Stimulated activated CD8-positive, alpha-beta memory T cell treated with anti-CD3 and anti-CD28 coated beads, Interleukin-7, amount 100 ng/mL, for 48 hours (primary cell): Measurements from ENCODE around the gene CIP2A.
"Not testable (repeated sequence)": the region's sequence is repeated elsewhere in the genome, so short reads cannot be mapped to it uniquely, and the experiment has no call there.

Experiments
- DNase-seq, 2 donors: peaks; one replicate each; pipeline ENCODE4 v3.0.0-alpha.2; 2020; ENCODE audit warnings: low read depth in 1 of 2; ENCODE audit errors: extremely low read depth in 1 of 2

The CIP2A gene

DNA sequence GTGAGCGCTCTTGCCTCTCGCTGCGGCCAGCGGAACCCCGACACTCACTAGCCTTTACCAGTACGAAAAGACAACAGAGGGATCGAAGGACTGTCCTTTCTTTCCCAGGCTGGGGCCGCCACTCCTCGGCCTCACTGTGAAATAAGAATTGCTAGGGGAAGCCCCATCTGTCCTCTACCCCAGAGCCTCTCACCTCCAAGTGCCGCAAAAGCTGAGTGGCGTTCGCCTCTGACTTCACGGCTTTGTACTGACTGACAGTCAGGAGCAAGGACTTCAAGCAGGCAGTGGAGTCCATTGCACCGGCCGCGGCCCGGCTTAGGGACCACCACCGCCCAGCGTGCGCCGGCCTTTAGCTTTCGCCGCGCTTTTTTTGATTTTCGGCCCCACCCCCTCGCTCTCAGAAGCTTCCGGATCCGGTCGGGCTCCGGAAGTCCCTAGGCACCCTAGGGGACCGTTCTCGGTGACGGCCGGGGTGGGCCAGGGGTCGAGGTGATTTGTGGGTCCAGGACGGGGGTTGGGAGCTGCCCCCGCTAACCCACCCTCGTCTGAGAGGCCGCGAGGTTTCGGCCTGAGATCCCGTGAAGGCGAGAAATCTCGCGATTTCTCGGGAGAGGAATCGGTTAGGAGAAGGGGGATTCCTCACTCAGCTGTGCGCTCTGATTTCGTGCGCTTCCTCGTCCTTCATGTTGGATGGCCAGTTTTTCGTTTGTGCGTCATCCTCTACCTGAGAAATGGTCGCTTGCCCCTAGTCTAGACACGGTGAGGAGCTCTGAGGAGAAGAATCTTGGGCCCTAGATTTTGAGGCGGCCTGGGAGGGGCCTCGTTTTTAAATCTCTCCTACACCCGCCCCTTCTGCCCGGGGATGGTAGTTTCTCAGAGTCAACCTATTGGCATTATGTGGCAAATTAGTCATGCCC, at the start of gene CIP2A, which contains the start of gene DZIP3:
Gene CIP2A, minus strand, starts transcription at position 358 of the 917 bp plus-strand sequence. Its CDS starts 63 bp downstream, at position 295.
Gene DZIP3, plus strand, starts transcription at position 642 of the 917 bp plus-strand sequence. CDS start 15,685 bp downstream, outside the sequence.
- peak; percentile 85 to 90 for DNase-seq

DNA sequence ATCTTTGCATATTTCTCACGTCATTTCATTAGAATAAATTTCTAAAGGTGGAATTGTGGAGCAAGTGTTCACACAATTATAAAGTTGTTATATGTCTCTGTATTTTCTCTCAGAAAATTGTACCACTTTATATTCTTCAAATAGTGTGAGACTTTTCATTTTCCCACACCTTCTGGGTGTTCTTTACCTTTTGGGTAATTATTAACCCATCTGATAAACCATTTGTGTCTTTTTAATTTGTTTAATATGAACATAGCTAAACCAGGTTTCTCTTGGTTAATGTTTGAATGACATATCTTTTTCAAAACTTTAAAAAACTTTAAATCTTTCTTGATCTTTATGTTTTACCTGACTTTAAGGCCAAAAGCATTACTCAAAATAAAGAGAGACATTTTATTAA, 40.7 kb upstream of the CIP2A start:
- no peak for DNase-seq

DNA sequence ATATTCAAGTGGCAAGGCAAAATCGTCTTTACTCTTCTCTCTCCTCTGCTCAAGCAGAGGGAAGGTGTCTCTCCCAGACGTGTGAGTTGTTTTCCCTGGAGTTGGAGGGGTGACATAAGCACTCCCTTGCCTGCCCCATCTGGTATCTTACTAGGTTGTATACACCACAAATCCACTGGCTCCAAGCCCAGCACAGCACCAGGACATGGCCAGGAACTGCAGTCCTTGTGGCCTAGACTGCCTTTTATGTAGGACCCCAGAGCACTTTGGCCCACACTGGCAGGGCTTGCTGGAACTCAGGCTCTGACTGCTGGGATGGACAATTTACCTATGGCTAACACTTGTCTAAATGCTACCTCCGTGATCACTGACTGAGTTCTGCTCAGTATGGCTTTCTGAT, 34.3 kb upstream of the CIP2A start:
- no peak for DNase-seq

DNA sequence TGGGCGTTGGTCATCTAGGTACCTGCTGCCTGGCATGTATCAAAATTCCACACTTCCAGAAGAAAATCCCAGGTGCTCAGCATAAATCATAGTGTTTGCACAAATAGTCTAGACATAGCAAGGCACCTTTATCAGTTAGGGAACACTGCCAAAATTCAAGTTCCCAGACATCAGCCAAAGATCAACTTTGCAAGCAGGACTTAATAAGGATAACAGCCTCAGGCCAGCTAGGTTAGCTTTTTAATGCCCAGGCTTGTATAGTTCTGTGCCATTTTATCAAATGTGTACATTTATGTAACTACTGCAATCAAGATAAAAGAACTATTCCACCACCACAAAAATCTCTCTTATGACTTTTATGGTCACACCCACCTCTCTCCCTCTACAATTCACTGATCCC, 31.0 kb upstream of the CIP2A start:
- DNase-seq: no peak

DNA sequence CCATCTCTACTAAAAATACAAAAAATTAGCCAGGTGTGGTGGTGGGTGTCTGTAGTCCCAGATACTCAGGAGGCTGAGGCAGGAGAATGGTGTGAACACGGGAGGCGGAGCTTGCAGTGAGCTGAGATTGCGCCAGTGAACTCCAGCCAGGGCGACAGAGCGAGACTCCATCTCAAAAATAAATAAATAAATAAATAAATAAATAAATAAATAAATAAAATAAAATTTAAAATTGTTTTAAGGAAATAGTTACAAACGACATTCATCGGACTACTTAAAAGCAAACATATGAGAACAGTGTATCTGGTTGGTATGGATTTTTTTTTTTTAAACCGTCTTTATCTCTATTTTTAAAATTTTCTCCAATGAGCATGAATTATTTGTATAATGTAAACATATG, 26.9 kb upstream of the CIP2A start:
- not testable (repeated sequence) for DNase-seq

DNA sequence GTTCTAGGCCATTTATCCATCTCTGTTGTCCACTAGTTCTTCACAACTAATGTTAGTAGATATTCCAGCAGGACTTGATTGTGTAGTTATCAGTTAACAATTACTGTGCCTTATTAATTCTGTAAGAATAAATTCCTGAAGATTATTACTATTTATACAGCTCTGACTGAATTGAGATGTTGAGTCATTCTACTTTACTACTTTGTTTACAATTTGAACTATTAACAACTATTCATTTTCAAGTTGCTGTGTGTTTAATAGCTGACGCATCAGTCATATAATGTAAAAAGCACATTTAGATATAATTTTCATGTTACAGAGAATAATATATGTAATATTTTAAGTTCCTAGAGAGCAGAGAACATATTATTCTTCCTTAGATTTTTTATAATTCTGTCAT, 21.4 kb upstream of the CIP2A start:
- DNase-seq: no peak

DNA sequence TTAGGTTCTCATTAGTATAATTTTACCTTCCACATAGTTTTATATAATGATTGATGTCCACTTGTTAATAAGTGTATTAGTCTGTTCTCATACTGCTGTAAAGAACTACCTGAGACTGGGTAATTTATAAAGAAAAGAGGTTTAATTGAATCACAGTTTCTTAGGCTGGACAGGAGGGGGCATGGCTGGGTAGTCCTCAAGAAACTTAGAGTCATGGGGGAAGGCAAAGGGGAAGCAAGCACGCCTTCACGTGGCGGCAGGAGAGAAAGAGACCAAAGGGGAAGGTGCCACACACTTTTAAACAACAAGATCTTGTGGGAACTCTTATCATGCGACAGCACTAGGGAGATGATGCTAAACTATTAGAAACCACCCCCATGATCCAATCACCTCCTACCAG, 19.5 kb upstream of the CIP2A start:
- DNase-seq: no peak

DNA sequence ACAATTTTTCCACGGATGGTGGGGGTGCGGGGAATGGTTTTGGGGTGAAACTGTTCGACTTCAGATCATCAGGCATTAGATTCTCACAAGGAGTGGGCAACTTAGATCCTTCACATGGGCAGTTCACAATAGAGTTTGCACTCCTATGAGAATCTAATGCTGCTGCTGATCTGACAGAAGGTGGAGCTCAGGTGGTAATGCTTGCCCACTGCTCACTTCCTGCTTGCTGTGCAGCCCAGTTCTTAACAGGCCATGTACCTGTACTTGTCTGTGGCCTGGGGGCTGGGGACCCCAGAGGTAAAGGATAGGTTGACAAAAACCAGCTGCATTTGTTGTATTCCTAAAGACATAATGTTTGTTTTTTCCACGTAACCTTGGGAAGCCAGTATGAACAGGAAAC, 16.3 kb upstream of the CIP2A start:
- no peak for DNase-seq

DNA sequence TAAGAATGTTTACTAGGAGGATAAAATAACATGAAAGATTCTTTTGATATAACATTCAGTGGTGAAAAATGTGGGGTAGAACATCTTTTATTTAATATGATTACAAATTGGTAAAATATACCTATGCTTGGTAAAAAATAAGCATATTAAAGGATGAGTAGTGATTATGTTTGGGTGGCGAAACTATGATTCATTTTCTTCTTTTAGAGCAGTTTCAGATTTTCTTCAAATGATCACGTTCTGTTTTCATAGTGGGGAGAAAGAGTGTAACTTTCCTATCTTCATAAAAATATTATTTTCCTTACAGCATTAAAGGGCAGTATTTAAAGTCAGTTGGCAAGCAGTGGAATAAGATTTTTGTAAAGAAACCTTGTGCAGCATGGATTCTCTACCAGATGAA, 15.8 kb upstream of the CIP2A start:
- no peak for DNase-seq

DNA sequence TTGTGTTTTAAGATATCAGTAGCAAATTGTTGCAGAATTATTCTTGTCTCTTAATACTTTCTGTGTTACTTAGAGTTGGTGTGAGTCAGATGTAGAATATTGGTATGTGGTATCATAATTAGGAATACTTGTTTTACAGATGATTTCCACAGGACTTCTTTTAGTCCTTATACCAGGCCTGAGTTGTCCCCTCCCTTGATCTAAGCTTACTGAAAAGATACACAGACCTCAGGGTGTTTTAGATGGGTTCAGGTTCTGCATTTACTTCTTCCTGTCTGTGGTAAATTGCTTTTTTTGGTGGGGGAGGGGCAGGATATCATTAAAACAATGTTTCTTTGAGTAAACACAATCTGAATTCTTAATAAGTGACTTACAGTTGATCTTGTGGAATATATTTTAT, 14.5 kb upstream of the CIP2A start:
- DNase-seq: no peak

DNA sequence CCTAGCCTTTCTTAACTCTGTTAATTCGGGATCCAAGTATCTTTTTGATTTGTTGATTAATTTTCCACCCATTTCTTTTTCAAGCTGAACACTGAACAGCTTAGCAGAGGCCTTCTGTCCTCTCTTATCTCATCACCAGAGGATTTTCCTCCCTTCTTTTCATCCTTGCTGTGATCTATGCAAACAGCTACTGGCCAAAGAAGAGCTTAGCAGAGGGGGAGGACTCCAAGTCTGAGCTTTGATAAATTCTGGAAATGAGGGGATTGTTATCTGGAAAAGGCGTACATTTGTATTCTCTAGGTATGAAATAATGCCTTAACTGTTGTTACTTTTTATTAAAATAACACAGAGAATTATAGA, 13.7 kb upstream of the CIP2A start:
- DNase-seq: no peak

DNA sequence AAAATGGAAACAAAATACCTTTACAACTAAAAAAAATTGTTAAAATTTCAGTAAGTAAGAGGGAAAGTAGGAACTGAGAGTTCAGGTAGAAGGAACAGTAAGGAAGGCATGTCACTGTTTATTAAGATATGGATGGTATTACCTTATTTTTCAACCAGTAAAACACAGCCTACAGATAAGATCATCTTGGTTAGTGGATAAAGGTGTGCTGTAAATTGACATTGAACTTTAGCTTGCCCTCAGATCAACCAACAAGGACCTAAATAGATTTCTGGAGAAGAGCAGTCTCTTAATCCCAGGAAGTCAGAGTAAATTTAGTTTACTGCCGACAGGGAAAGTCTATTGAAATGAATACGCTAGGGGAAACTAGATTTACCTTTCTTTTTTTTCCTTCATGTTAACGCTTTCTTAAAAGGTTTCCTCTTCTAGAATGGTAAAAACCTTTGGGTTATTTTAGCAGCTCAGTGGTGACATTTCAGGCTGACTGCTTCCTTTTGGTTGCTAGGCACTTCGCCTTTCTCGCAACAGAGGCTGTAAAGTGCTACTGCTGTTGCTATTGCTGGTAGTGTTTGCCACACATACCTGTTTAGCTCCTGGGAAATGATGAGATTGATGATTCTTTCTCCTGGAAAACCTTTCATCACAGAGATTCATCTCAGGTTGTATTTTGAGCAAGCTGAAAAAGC, 13.2 kb upstream of the CIP2A start:
- no peak for DNase-seq

DNA sequence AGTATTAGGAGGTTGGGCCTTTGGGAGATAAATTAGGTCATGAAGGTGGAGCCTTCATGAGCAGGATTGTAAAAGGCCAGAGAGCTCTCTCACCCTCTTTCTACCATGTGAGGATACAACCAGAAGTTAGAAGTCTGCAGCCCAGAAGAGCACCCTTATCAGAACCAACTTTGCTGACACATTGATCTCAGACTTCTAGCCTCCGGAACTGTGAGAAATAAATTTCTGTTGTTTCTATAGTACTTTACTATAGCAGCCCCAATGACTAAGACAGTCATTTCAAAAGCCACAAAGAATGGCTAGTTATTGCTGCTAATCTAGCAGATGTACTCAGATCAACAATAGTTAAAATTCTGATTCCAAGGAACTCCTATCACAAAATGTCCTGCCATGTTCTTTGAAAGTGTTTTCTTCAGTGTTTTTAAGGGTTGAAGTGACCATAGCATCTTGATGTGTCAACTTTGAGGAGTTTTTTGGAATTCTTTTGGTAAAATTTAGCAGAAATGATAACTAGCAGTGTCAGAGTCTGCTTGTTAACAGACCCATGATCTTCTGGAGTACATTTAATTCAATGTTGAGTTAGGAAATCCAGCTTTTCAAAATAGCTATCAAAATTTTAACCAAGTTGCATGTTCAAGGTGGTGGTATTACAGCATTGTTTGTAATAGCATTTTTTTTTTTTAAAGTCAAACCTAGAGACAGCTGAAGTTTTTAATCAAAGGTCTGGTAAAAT, 10.6 kb upstream of the CIP2A start:
- no peak for DNase-seq

DNA sequence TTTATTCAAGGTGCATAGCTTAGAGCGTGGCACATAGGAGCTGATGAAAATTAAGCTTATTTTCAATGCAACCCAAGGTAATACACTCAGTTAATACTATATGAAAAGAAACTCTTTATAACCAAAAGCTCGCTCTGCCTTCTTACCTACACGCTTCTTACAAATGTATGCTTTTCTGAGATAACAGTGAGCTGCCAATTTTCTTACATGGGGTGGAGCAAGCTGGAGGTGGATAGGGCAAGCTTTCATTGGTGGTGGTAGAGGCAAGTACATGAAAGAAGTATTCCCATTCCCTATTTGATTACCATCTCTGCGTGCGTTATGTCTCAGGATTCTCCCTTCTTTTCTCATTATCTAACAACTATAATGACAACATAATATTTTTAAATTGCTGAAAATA, 9.1 kb upstream of the CIP2A start:
- no peak for DNase-seq

DNA sequence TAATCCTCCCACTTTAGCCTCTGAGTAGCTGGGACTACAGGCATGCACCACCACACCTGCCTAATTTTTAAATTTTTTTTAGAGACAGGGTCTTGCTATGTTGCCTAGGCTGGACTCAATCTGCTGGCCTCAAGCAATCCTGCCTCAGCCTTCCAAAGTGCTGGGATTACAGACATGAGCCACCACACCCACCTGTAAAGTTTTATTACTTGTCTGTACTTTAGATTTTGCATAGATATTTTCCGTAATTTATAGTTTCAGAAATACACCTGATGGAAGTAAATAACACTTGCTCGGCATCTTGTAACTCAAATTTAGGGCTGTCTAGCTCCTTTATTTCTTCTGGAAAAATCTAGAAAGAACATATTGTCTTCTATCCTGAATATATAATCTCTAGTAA, 6.1 kb upstream of the CIP2A start:
- no peak for DNase-seq

DNA sequence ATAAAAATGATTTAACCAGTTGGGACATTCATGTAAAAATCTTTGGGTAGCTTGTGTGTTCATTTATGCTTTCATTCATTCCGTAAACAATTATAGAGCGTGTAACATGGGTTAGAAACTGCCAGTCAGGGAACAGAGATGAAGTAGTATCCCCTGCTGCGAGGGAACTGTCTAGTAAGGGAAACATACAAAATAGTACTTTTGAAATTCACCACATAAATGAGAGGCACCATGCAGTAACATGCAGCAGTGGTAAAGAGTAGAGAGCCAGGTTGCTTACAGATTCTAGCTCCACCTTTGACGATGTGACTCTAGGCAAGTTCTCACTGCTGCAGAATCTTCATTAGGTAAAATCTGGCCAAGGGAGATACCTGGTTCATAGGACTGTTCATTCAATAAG, 1.2 kb upstream of the CIP2A start:
- no peak for DNase-seq

DNA sequence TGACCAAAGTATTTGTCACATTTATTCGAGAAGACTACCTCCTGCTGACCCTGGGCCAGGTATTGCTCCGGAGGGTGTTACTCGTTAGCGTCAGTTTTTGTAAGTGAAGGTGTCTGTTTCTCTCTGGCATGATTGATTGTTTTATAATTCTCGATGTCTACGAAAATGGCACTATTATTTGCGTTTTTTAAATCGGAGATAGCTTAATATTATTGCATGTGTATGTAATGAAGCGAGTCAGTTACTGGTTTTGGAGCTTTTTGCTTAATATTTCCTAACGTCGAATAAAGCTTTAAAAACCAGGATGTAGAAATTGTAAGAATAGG, 723 bp upstream of the CIP2A start:
- DNase-seq: no peak

DNA sequence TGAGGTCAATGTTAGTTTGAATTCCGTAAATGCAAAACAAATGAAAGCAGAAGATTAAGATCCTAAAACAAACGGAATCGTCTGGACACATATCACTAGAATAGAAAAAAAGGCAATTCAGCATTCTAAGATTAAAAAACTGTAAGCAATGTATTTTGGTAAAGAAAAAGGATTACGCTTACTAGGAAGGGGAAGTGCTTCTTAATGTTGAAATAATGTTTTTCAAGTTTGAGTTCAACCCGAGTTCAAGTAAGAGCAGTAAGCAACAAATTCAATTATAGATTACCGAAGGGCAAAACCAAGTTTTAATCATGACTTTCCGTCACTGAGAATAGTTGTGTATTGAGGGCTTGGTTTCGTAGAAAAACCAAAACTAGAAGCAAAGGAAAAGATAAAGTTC, 637 bp downstream of the CIP2A start:
- DNase-seq: no peak

DNA sequence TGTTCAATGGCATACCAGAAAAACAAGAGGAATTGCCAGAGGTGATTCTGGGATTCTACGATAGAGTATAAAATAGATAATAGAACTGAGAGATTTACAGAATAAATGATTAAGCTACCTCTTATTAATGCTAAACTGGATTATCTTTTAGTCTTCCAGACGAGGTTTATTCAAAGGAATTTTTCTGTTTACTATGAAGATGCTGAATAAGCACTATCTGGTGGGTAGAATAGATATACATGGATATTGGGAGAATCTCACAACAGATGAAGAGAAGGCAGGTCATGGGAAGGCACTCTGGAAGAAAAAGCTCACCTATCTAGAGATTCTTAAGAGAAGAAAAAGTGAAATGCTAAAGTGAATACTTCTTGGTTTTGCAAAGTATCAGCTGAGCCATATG, 11.2 kb downstream of the CIP2A start:
- no peak for DNase-seq

DNA sequence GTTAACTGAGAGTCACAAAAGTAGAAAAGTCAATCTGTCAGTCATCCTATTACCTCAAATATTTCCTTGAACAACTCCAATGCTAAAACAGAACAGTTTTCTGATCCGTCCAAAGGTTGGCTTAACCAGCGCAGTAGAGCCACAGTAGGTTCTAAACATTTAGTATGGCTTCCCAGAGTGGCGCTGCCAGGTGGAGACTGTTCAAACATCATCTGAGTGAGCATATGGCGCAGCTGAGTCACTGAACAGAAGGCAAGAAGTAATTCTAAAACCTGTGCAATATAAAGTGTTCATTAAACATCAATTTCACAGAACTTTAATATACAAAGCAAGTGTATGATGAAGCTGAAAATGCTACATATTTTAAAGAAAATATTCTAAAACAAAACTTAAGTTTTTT, 19.9 kb downstream of the CIP2A start:
- no peak for DNase-seq

DNA sequence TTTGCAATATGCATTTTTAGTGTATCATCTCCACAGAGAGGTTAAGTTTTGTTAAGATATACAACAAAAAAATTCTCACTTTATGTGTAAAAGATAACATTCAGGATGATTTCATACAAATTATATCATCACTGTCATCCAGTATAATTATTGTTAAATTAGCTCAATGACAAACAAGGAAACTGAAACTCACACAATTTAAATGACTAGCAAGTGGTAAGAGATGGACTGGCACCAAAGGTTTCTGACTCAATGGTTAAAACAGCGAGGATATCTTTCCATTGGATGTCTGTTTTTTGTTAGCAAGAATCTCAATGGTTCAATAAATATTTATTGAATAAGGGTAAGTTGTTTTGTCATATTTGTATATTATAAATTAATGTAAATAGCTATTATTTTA, 22.6 kb downstream of the CIP2A start:
- DNase-seq: no peak

DNA sequence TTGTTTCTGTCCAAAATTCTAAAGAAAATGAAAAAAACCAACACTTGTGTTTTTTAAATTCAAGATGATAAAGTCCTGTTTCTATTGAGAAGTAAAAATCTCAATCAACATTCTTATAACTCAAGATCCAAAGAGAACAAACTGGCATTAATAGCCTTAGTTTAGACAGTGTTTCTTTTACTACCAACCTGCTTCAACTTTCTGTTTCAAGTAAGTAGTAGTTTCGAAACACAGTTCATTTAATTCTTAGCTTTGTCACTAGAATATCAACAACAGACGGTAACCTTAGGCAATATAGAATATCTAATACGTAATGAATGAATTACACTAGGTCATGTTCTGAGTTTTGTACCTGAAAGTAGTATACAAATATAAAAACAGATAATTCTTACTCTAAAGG, 23.7 kb downstream of the CIP2A start:
- DNase-seq: no peak
